Measurements from ENCODE around the gene AMN1. TPM values are rescaled to one million over a fixed set of nuclear protein-coding genes. Genes with fewer than 3 reads are reported as not detected.

Gene AMN1
- total and polyA plus RNA-seq, 8 donors = 3.5 to 8.4 (median 4.9) TPM

DNA sequence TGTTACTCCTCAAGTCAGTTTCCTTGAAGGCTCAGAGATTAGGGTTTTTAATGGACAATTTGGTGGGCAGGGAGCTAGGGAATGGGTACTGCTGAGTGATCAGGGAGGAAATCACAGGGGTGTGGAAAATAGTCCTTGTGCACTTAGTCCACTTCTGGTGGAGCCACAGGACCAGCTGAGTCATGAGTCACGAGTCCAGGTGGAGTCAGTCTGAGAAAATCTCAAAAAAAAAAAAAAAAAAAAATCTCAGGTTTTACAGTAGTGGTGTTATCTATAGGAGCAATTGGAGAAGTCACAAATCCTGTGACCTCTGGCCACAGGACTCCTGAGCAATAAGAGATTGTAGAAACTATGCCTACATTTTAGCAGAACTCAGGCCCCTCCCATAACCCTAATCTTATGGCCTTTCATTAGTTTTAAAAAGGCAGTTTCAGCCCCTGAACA is 28.2 kb upstream of the AMN1 start:
- H3K27me3 ChIP-seq = no peaks in the 10 kb centered on the region
- H3K4me1 ChIP-seq = peaks cover 2 to 8% (median 3%) of the 10 kb centered on the region in 3 donors
- DNase-seq (no peak), ATAC-seq (peak in 3 of 4 donors; percentile 25 to 48 (median 40)), FAIRE-seq (no peak)
- H3K4me3 ChIP-seq = no peak overlapping the region
- no peaks in the 10 kb centered on the region for H3K36me3 ChIP-seq
- no peak overlapping the region for H3K27ac ChIP-seq
- WGBS, 2 donors = 64 to 75% methylated on average over 1 of the region's 1 CpG
- no peaks in the 10 kb centered on the region for H3K9me3 ChIP-seq
- TF ChIP-seq, protein P1, sequence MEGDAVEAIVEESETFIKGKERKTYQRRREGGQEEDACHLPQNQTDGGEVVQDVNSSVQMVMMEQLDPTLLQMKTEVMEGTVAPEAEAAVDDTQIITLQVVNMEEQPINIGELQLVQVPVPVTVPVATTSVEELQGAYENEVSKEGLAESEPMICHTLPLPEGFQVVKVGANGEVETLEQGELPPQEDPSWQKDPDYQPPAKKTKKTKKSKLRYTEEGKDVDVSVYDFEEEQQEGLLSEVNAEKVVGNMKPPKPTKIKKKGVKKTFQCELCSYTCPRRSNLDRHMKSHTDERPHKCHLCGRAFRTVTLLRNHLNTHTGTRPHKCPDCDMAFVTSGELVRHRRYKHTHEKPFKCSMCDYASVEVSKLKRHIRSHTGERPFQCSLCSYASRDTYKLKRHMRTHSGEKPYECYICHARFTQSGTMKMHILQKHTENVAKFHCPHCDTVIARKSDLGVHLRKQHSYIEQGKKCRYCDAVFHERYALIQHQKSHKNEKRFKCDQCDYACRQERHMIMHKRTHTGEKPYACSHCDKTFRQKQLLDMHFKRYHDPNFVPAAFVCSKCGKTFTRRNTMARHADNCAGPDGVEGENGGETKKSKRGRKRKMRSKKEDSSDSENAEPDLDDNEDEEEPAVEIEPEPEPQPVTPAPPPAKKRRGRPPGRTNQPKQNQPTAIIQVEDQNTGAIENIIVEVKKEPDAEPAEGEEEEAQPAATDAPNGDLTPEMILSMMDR (IDR thresholded peaks at IDR 0.05) = no peak
- intact Hi-C loops (cut with DNase I) = no loop called here

- H3K27me3 ChIP-seq = no peaks in the 10 kb centered on the region
- H3K36me3 ChIP-seq = no peaks in the 10 kb centered on the region
- intact Hi-C loops (cut with DNase I) = no loop called here
- DNase-seq (no peak), FAIRE-seq (no peak), ATAC-seq (peak in 1 of 4 donors; percentile 6)
- TF ChIP-seq, protein P1 (IDR thresholded peaks at IDR 0.05) = no peak
- WGBS, 2 donors = 85 to 93% methylated on average over 4 of the region's 4 CpGs
- no peaks in the 10 kb centered on the region for H3K9me3 ChIP-seq
- no peak overlapping the region for H3K4me3 ChIP-seq
- H3K27ac ChIP-seq = no peak overlapping the region
- peaks cover 0 to 3% (median 0%) of the 10 kb centered on the region in 3 donors for H3K4me1 ChIP-seq
Observed at GRCh38 chr12:31752450-31752849, 23.6 kb upstream of the AMN1 start.

DNA sequence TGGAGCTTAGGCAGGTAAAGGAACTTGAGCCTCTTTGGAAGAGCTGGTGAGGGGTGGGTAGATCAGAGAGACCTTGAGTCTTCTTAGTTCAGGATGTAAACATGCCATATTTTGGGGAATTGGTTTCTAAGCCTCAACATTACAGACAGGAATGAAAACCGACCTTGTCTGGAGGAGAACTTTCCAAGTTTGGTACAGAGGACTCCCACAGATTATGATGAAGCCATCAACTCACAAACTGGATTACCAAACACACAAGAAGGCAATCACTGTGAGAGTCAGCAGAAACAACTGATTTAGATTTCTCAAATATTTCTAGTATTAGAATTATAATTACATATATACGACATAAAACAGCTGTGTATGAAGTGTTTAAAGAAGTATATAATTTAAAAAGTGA is 22.3 kb upstream of the AMN1 start:
- H3K27me3 ChIP-seq = no peaks in the 10 kb centered on the region
- no peaks in the 10 kb centered on the region for H3K36me3 ChIP-seq
- intact Hi-C loops (cut with DNase I) = no loop called here
- WGBS, 2 donors = 36 to 69% methylated on average over 2 of the region's 2 CpGs
- no peak for ATAC-seq
- TF ChIP-seq, protein P1 (IDR thresholded peaks at IDR 0.05) = no peak
- no peak overlapping the region for H3K27ac ChIP-seq
- H3K4me3 ChIP-seq = no peak overlapping the region
- no peaks in the 10 kb centered on the region for H3K9me3 ChIP-seq
- H3K4me1 ChIP-seq = peaks cover 0 to 15% (median 4%) of the 10 kb centered on the region in 3 donors
- no peak for DNase-seq
- FAIRE-seq = no peak

GRCh38 chr12:31750747-31751039 is 21.9 kb upstream of the AMN1 start:
- Histone ChIP-seq H3K4me1 (peaks cover 0 to 15% (median 4%) of the 10 kb centered on the region in 3 donors), H3K27me3 (no peaks in the 10 kb centered on the region)
- no peak for FAIRE-seq

More at GRCh38 chr12:31750747-31751039, 21.9 kb upstream of the AMN1 start:
- ATAC-seq (no peak), DNase-seq (no peak)
- intact Hi-C loops (cut with DNase I) = no loop called here
- no peak overlapping the region for H3K27ac ChIP-seq
- no peaks in the 10 kb centered on the region for H3K9me3 ChIP-seq
- no peaks in the 10 kb centered on the region for H3K36me3 ChIP-seq
- TF ChIP-seq, protein P1 (IDR thresholded peaks at IDR 0.05) = no peak
- no peak overlapping the region for H3K4me3 ChIP-seq
- 76 to 86% methylated on average over 2 of the region's 2 CpGs for WGBS, 2 donors

All from pancreas (tissue), 10 donors.